H9 (cell line): ENCODE measurements around the gene POLN. TPM values are rescaled to one million over a fixed set of nuclear protein-coding genes. Genes with fewer than 3 reads are reported as not detected.

Source experiments
- DNase-seq: peaks from one replicate; pipeline ENCODE4 v3.0.0-alpha.2; 2017
- H2AFZ ChIP-seq: one replicate; pipeline ENCODE4 v1.6.1; 2013; ENCODE audit warnings: mild to moderate bottlenecking, low read length, control low read depth, moderate library complexity
- H2AK5ac ChIP-seq: 2 replicates; pipeline ENCODE4 v1.6.1; 2013; ENCODE audit warnings: low read length, control low read depth, mixed read lengths; ENCODE audit not compliant: insufficient read length
- H2BK120ac ChIP-seq: one replicate; pipeline ENCODE4 v1.6.1; 2013; ENCODE audit warnings: low read depth, mild to moderate bottlenecking, low read length, control low read depth, inconsistent platforms; ENCODE audit not compliant: poor library complexity, severe bottlenecking
- H2BK12ac ChIP-seq: 2 replicates; pipeline ENCODE4 v1.6.1; 2013; ENCODE audit warnings: low read length, control low read depth, mixed read lengths, low read depth; ENCODE audit not compliant: insufficient read length
- H2BK15ac ChIP-seq: 2 replicates; pipeline ENCODE4 v1.6.1; 2013; ENCODE audit warnings: low read depth, low read length, control low read depth
- H2BK20ac ChIP-seq: one replicate; pipeline ENCODE4 v1.6.1; 2013; ENCODE audit warnings: low read depth, mild to moderate bottlenecking, low read length, control low read depth, inconsistent platforms; ENCODE audit not compliant: poor library complexity, severe bottlenecking
- H2BK5ac ChIP-seq: 2 replicates; pipeline ENCODE4 v1.6.1; 2013; ENCODE audit warnings: low read length, control low read depth, mixed read lengths; ENCODE audit not compliant: insufficient read length
- H3K14ac ChIP-seq: 2 replicates; pipeline ENCODE4 v1.6.1; 2013; ENCODE audit warnings: low read length, control low read depth; ENCODE audit not compliant: insufficient read depth
- H3K18ac ChIP-seq: 2 replicates; pipeline ENCODE4 v1.6.1; 2013; ENCODE audit warnings: low read depth, mild to moderate bottlenecking, mixed read lengths, low read length, control low read depth; ENCODE audit not compliant: insufficient read length
- H3K23ac ChIP-seq: 2 replicates; pipeline ENCODE4 v1.6.1; 2013; ENCODE audit warnings: low read length, control low read depth, mixed read lengths, low read depth; ENCODE audit not compliant: insufficient read length
- H3K23me2 ChIP-seq: 2 replicates; pipeline ENCODE4 v1.6.1; 2013; ENCODE audit warnings: low read depth, mild to moderate bottlenecking, mixed read lengths, low read length, control low read depth; ENCODE audit not compliant: insufficient read length, poor library complexity, severe bottlenecking
- H3K27ac ChIP-seq: 2 replicates; pipeline ENCODE4 v1.5.1; 2013; ENCODE audit warnings: low read length, control low read depth, mixed read lengths, low read depth; ENCODE audit not compliant: insufficient read length
- H3K27me3 ChIP-seq: 2 replicates; pipeline ENCODE4 v1.6.1; 2013; ENCODE audit warnings: low read length, control low read depth, inconsistent platforms; ENCODE audit not compliant: insufficient read depth
- H3K4ac ChIP-seq: 2 replicates; pipeline ENCODE4 v1.6.1; 2013; ENCODE audit warnings: low read depth, mild to moderate bottlenecking, control low read depth, inconsistent platforms, low read length, moderate library complexity
- H3K4me1 ChIP-seq: 2 replicates; pipeline ENCODE4 v1.6.1; 2013; ENCODE audit warnings: low read length, control low read depth, inconsistent platforms; ENCODE audit not compliant: insufficient read depth
- H3K4me2 ChIP-seq: 2 replicates; pipeline ENCODE4 v1.6.1; 2013; ENCODE audit warnings: low read length, control low read depth, mixed read lengths; ENCODE audit not compliant: insufficient read length, insufficient read depth
- H3K56ac ChIP-seq: 2 replicates; pipeline ENCODE4 v1.6.1; 2013; ENCODE audit warnings: low read depth, mild to moderate bottlenecking, mixed read lengths, low read length, control low read depth; ENCODE audit not compliant: insufficient read length
- H3K79me1 ChIP-seq: 2 replicates; pipeline ENCODE4 v1.6.1; 2013; ENCODE audit warnings: low read depth, mild to moderate bottlenecking, moderate library complexity, low read length, control low read depth, inconsistent platforms; ENCODE audit not compliant: insufficient read depth, poor library complexity, severe bottlenecking
- H3K79me2 ChIP-seq: 2 replicates; pipeline ENCODE4 v1.6.1; 2013; ENCODE audit warnings: low read length, control low read depth, inconsistent platforms; ENCODE audit not compliant: insufficient read depth
- H3K9ac ChIP-seq: 2 replicates; pipeline ENCODE4 v1.6.1; 2013; ENCODE audit warnings: low read length, control low read depth, mixed read lengths; ENCODE audit not compliant: insufficient read length; ENCODE audit errors: extremely low read depth
- H3K9me3 ChIP-seq: one replicate; pipeline ENCODE4 v1.6.1; 2013; ENCODE audit warnings: low read depth, low read length, inconsistent platforms; ENCODE audit not compliant: control insufficient read depth
- H3T11ph ChIP-seq: one replicate; pipeline ENCODE4 v1.6.1; 2013; ENCODE audit warnings: mild to moderate bottlenecking, low read length, control low read depth, inconsistent platforms
- H4K20me1 ChIP-seq: one replicate; pipeline ENCODE4 v1.6.1; 2013; ENCODE audit not compliant: control insufficient read depth, insufficient read length, insufficient read depth
- H4K5ac ChIP-seq: 2 replicates; pipeline ENCODE4 v1.6.1; 2013; ENCODE audit warnings: low read depth, mild to moderate bottlenecking, mixed read lengths, low read length, control low read depth; ENCODE audit not compliant: insufficient read length
- H4K8ac ChIP-seq: replicated peaks from 2 replicates; pipeline ENCODE4 v1.6.1; 2013; ENCODE audit warnings: low read length, control low read depth, mixed read lengths, low read depth; ENCODE audit not compliant: insufficient read length
- H4K91ac ChIP-seq: 2 replicates; pipeline ENCODE4 v1.6.1; 2013; ENCODE audit warnings: low read depth, mild to moderate bottlenecking, moderate library complexity, mixed read lengths, low read length, control low read depth; ENCODE audit not compliant: insufficient read length
- H3K27ac Mint-ChIP-seq, 3 experiments: 2 replicates in 2 of 3; 3 replicates in 1 of 3; pipeline ENCODE4 v1.8.0; 2020 to 2021; ENCODE audit warnings: mixed read lengths in 3 of 3, mild to moderate bottlenecking in 1 of 3, moderate library complexity in 1 of 3
- H3K27me3 Mint-ChIP-seq: 2 replicates; pipeline ENCODE4 v1.8.0; 2021; ENCODE audit warnings: low read depth, mild to moderate bottlenecking, moderate library complexity, mixed read lengths
- H3K36me3 Mint-ChIP-seq, 3 experiments: 2 replicates in 2 of 3; 3 replicates in 1 of 3; pipeline ENCODE4 v1.8.0; 2020 to 2021; ENCODE audit warnings: low read depth in 3 of 3, mixed read lengths in 3 of 3; ENCODE audit not compliant: insufficient read depth in 1 of 3
- H3K4me1 Mint-ChIP-seq, 2 experiments: 2 replicates each; pipeline ENCODE4 v1.8.0; 2020; ENCODE audit warnings: mixed read lengths in 2 of 2
- H3K4me3 Mint-ChIP-seq, 2 experiments: 2 replicates in 1 of 2; 3 replicates in 1 of 2; pipeline ENCODE4 v1.8.0; 2020 to 2021; ENCODE audit warnings: mild to moderate bottlenecking in 2 of 2, mixed read lengths in 2 of 2, moderate library complexity in 1 of 2
- H3K9me3 Mint-ChIP-seq, 2 experiments: 2 replicates in 1 of 2; 3 replicates in 1 of 2; pipeline ENCODE4 v1.8.0; 2020; ENCODE audit warnings: mild to moderate bottlenecking in 2 of 2, mixed read lengths in 2 of 2, moderate library complexity in 1 of 2
- CTCF ChIP-seq: fragments of 200-600 bp; sonication (generic); conservative IDR thresholded peaks from 3 replicates; pipeline ENCODE4 v1.8.0; 2021; ENCODE audit warnings: antibody characterized with exemption, mild to moderate bottlenecking
- WGBS: extraction: QIAGEN DNeasy Blood & Tissue Kit; methylation state at CpG from one replicate; pipeline ENCODE4 v1.1.7; 2013; ENCODE audit warnings: missing lambda C conversion rate, low lambda C conversion rate, mixed read lengths; ENCODE audit not compliant: insufficient read length; ENCODE audit errors: extremely low coverage; 5-methylcytosine and 5-hydroxymethylcytosine counted together
- total RNA-seq: library from RNA; stranded (reverse); gene quantifications from 2 replicates; pipeline ENCODE4 v1.2.1, GENCODE V29; 2021

Gene POLN
- total RNA-seq, 1 experiment from 2014 or later: 0.74 TPM

GRCh38 chr4:2080429-2081300, 161.3 kb downstream of the POLN start:
- Histone ChIP-seq H3K23me2 (no peaks in the 10 kb centered on the region), H3K4me2 (no peak overlapping the region), H4K91ac (no peak overlapping the region), H3K27me3 (no peaks in the 10 kb centered on the region), H2BK12ac (no peak overlapping the region), H3K9me3 (no peaks in the 10 kb centered on the region), H3K4me1 (no peaks in the 10 kb centered on the region), H4K8ac (no peak overlapping the region), H3K9ac (no peak overlapping the region), H2AFZ (no peak overlapping the region), H3K14ac (no peak overlapping the region), H3K56ac (no peak overlapping the region), H3K4ac (no peak overlapping the region), H3K79me1 (no peaks in the 10 kb centered on the region), H3K23ac (no peak overlapping the region), H2BK20ac (no peak overlapping the region), H3K27ac (no peak overlapping the region), H3K18ac (peak overlapping the region; percentile 23), H2BK120ac (no peak overlapping the region), H3K79me2 (no peaks in the 10 kb centered on the region), H4K20me1 (no peaks in the 10 kb centered on the region), H4K5ac (no peak overlapping the region), H3T11ph (no peak overlapping the region), H2AK5ac (no peak overlapping the region), H2BK5ac (no peak overlapping the region), H2BK15ac (no peak overlapping the region)
- peaks cover 8% of the 10 kb centered on the region for H3K27me3 Mint-ChIP-seq
- DNase-seq: peak; percentile 21
- no CpG with 5 or more reads among the region's 19 CpGs for WGBS
- no peak overlapping the region for H3K27ac Mint-ChIP-seq
- no peak overlapping the region for H3K4me3 Mint-ChIP-seq
- no peaks in the 10 kb centered on the region for H3K36me3 Mint-ChIP-seq
- no peak for TF ChIP-seq CTCF
- peaks cover 0 to 3% of the 10 kb centered on the region in 2 experiments; a peak in 1 of 4 replicates for H3K4me1 Mint-ChIP-seq
- H3K9me3 Mint-ChIP-seq: no peaks in the 10 kb centered on the region
